ENCODE data around the gene BAIAP2L1. TPM values are rescaled to one million over a fixed set of nuclear protein-coding genes. Genes with fewer than 3 reads are reported as not detected.
A peak's percentile ranks its signal among the peaks of the same experiment; 100 is the strongest.
"Not testable (repeated sequence)": the region's sequence is repeated elsewhere in the genome, so short reads cannot be mapped to it uniquely, and the experiment has no call there.

Gene BAIAP2L1
- total RNA-seq, 1 donor from 2014 or later = 28.0 TPM

- H3K9me3 Mint-ChIP-seq = no peaks in the 10 kb centered on the region
- H3K36me3 Mint-ChIP-seq = no peaks in the 10 kb centered on the region
- no peak overlapping the region for H3K27ac Mint-ChIP-seq
- peaks cover 3% of the 10 kb centered on the region for H3K27me3 Mint-ChIP-seq
- no peak overlapping the region for H3K4me3 Mint-ChIP-seq
- no peak for DNase-seq (ENCODE audit: extremely low spot score, unreplicated experiment)
- no peak for TF ChIP-seq CTCF (conservative IDR thresholded peaks at IDR 0.05)
- peaks cover 5% of the 10 kb centered on the region for H3K4me1 Mint-ChIP-seq (ENCODE audit: unreplicated experiment)
Observed at GRCh38 chr7:98423043-98423442, 22.2 kb upstream of the BAIAP2L1 start.

GRCh38 chr7:98420966-98421612, 20.2 kb upstream of the BAIAP2L1 start:
- peak; percentile 88 for TF ChIP-seq CTCF (conservative IDR thresholded peaks at IDR 0.05)
- H3K4me1 Mint-ChIP-seq (ENCODE audit: unreplicated experiment) = peaks cover 5% of the 10 kb centered on the region
- H3K9me3 Mint-ChIP-seq = no peaks in the 10 kb centered on the region
- no peak overlapping the region for H3K4me3 Mint-ChIP-seq
- H3K36me3 Mint-ChIP-seq = no peaks in the 10 kb centered on the region
- peaks cover 3% of the 10 kb centered on the region for H3K27me3 Mint-ChIP-seq
- no peak overlapping the region for H3K27ac Mint-ChIP-seq
- DNase-seq (ENCODE audit: extremely low spot score, unreplicated experiment) = peak; percentile 77

DNA sequence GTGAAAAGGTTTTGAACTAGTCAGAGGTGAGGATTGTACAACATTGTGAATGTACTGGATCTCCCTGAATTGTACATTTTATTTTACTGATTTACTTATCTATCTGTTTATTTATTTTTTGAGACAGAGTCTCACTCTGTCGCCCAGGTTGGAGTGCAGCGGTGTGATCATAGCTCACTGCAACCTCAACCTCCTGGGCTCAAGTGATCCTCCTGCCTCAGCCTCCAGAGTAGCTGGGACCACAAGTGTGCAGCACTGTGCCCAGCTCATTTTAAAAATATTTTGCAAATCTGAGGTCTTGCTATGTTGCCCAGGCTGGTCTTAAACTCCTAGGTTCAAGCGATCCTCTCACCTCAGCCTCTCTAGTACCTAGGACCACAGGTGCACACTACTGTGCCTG, 19.1 kb upstream of the BAIAP2L1 start:
- H3K4me3 Mint-ChIP-seq; H3K27ac Mint-ChIP-seq; H3K4me1 Mint-ChIP-seq (ENCODE audit: unreplicated experiment): not testable (repeated sequence)

DNA sequence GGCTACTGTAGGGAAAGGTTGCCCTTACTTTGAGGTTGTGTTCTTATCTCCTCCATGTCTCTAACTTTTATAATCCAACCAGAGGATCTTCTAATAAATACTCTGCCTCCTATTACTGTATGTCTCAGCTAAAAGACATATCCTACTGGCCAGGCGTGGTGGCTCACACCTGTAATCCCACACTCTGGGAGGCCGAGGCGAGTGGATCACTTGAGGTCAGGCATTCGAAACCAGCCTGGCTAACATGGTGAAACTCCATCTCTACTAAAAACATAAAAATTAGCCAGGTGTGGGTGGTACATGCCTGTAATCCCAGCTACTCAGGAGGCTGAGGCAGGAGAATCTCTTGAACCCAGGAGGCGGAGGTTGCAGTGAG, 18.4 kb upstream of the BAIAP2L1 start:
- H3K4me3 Mint-ChIP-seq = peak overlapping the region; percentile 31

More for the DNA sequence above, 19.1 kb upstream of the BAIAP2L1 start:
- H3K36me3 Mint-ChIP-seq; H3K27me3 Mint-ChIP-seq; H3K9me3 Mint-ChIP-seq; DNase-seq (ENCODE audit: extremely low spot score, unreplicated experiment): not testable (repeated sequence)

DNA sequence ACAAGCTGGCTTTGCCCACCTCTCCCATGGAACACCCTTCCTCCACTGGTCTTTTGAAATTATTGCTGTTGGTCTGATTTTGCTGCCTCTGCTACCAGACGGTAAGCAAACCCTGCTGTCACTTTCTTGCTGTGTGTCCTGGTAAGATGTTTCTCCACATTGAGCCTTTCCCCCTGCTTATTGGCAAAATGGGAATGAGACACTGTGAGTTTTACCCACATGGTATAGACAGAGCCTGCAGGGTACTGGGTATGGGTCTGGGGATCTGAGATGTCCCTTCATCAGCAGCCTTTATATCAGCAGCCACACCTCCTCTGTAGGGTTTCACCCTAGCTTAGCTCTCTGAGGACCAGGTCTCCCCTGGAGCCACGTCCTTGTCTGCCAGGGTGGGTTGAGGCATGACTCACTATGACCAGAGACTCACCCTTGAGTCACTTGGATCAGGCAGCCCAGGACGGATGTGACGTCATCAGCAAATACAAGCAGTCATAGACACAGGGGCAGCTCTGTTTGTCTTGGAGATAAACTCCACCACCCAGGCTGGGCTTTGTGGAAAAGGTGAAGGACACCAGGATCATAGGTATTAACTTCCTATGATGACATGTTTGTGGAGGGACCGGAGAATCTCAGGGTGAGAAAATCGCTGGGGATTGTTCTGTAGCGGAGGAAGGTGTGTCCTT, 17.9 kb upstream of the BAIAP2L1 start:
- peaks cover 3% of the 10 kb centered on the region for H3K27me3 Mint-ChIP-seq
- peak overlapping the region; percentile 31 for H3K4me3 Mint-ChIP-seq
- peaks cover 5% of the 10 kb centered on the region for H3K4me1 Mint-ChIP-seq (ENCODE audit: unreplicated experiment)
- DNase-seq (ENCODE audit: extremely low spot score, unreplicated experiment) = no peak
- TF ChIP-seq CTCF (conservative IDR thresholded peaks at IDR 0.05) = no peak
- H3K27ac Mint-ChIP-seq = peak overlapping the region; percentile 93
- no peaks in the 10 kb centered on the region for H3K36me3 Mint-ChIP-seq
- H3K9me3 Mint-ChIP-seq = no peaks in the 10 kb centered on the region

More for the DNA sequence above, 18.4 kb upstream of the BAIAP2L1 start:
- not testable (repeated sequence) for H3K9me3 Mint-ChIP-seq; H3K27me3 Mint-ChIP-seq; DNase-seq (ENCODE audit: extremely low spot score, unreplicated experiment); H3K36me3 Mint-ChIP-seq; H3K4me1 Mint-ChIP-seq (ENCODE audit: unreplicated experiment)
- H3K27ac Mint-ChIP-seq = peak overlapping the region; percentile 93

DNA sequence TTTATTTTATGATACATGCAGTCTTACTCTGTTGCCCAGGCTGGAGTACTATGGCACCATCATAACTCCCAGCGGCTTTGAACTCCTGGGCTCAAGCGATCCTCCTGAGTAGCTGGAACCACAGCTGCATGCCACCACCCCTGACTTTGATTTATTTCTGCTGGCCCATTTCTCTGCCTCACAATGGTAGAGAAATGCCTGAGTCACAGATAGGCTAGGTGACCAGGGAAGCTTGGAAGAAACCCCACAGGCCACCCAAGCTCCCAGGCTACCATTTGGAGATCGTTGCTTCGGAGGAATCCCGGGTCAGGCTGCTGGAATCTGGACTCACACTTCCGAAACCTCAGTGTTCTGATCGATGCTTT, 17.4 kb upstream of the BAIAP2L1 start:
- peak overlapping the region; percentile 93 for H3K27ac Mint-ChIP-seq
- H3K27me3 Mint-ChIP-seq = peaks cover 3% of the 10 kb centered on the region
- no peak for TF ChIP-seq CTCF (conservative IDR thresholded peaks at IDR 0.05)
- H3K36me3 Mint-ChIP-seq = no peaks in the 10 kb centered on the region
- no peak for DNase-seq (ENCODE audit: extremely low spot score, unreplicated experiment)
- H3K4me1 Mint-ChIP-seq (ENCODE audit: unreplicated experiment) = peaks cover 5% of the 10 kb centered on the region
- H3K4me3 Mint-ChIP-seq = no peak overlapping the region
- no peaks in the 10 kb centered on the region for H3K9me3 Mint-ChIP-seq
